H1 (cell line): Measurements from ENCODE around the gene PCSK1N. TPM values are rescaled to one million over a fixed set of nuclear protein-coding genes. Genes with fewer than 3 reads are reported as not detected.

Experiments used
- SAP30 ChIP-seq: fragments of 300-600 bp; sonication (generic); IDR thresholded peaks from 2 replicates; pipeline ENCODE4 v1.7.1; 2012; ENCODE audit warnings: low read length, moderate library complexity, mild to moderate bottlenecking, inconsistent platforms; ENCODE audit not compliant: insufficient read depth, insufficient replicate concordance
- SRF ChIP-seq: IDR thresholded peaks from 2 replicates; pipeline ENCODE4 v1.6.1; 2011; ENCODE audit warnings: mild to moderate bottlenecking, low read depth, low read length, moderate library complexity
- SUZ12 ChIP-seq: fragments of 200-600 bp; sonication (generic); IDR thresholded peaks from 2 replicates; pipeline ENCODE4 v1.6.1; 2012; ENCODE audit warnings: mild to moderate bottlenecking, inconsistent platforms, low read length, moderate library complexity, mixed read lengths
- polyA plus RNA-seq, 7 experiments: library from polyadenylated mRNA; depleted of rRNA in 3 of 7; stranded (reverse) in 5 of 7; unstranded in 2 of 7; fragments of >200 nt in 5 of 7; fragments of 200-250 nt in 2 of 7; gene quantifications; 1 replicate in 5 of 7; 2 replicates in 1 of 7; 4 replicates in 1 of 7; pipeline versions ENCODE4 v1.2.1 to v1.2.3, GENCODE V29; 2011 to 2013; ENCODE audit warnings: missing spikeins in 2 of 7, mixed read lengths in 2 of 7
- total RNA-seq: library from RNA; stranded (reverse); fragmentation: NEBNext Ultra II Directional; extraction: Animal tissue kit (Norgen Biotek cat#: 25700); gene quantifications from 2 replicates; pipeline ENCODE4 v1.2.1, GENCODE V29; 2021

The PCSK1N gene
- total and polyA plus RNA-seq, 2 of the 8 experiments (the other 6 are each of a cell fraction or from before 2014, with no cell fraction given) = 3.6 to 4.5 TPM

DNA sequence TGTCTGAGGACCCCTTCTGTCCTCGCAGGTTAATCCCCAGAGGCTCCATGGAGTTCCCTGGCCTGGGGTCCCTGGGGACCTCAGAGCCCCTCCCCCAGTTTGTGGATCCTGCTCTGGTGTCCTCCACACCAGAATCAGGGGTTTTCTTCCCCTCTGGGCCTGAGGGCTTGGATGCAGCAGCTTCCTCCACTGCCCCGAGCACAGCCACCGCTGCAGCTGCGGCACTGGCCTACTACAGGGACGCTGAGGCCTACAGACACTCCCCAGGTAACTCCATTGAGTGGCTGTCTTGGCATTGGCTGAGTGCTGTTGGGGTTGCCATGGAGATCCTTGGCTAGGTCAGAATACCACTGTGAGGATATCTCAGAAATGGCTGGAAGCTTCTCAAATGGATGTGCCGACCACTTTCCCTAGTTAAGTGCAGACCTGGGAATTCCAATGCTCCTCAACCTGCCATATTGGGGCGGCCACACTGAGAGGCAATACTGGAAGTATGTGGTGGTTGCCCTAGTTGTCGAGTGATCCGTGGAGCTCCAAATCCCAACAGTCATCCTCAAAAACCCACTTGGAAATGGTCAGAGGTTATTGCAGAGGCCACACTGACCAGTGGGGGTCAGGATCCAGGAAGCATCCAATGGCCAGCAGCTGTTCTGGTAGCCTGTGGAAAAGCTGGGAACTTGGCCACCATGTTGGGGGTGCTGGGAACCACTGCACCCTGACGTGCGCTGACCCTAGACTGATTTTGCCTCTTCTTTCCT, 44.2 kb downstream of the PCSK1N start (continued):
- TF ChIP-seq SRF (no peak), SAP30 (no peak), SUZ12 (no peak)
- TF ChIP-seq, all 59 proteins: peak for 0
